HG02885 (cell line): ENCODE data around the gene CDKN1C.
"Not testable (repeated sequence)": the region's sequence is repeated elsewhere in the genome, so short reads cannot be mapped to it uniquely, and the experiment has no call there.

Experiments used
- ATAC-seq: cut with Tn5 transposase; IDR thresholded peaks from one replicate; pipeline ENCODE4 v1.9.1; 2021; ENCODE audit warnings: mild to moderate bottlenecking; ENCODE audit not compliant: unreplicated experiment, poor library complexity

The CDKN1C gene

DNA sequence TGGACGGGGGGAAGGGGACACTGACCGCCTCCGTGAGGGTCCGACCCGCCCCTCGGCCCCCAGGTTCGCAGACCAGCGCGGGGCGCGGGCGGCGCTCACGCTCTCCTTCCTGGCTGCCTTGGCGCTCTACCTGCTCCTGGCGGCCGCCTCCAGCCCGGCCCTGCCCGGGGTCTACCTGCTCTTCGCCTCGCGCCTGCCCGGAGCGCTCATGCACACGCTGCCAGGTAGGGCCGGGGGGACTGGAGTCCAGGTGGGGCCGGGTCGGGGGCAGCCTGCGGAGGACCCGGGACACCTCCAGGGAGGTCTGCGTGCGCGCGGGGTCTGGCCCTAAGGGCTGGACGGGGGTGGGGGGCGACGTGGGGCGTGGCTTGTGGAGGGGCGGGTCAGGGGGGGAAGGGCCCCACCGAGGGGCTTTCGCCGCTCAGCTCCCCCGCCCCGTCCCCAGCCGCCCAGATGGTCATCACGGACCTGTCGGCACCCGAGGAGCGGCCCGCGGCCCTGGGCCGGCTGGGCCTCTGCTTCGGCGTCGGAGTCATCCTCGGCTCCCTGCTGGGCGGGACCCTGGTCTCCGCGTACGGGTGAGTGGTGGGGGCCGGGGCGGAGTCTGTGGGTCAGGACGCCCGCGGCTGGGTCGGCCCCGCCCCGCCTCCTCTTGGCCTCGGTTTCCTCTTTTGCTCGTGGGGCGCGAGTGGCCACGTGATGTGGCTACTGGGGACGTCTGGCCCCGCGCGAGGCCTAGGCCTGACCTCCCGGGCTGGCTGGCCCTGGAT lies 23.7 kb upstream of the CDKN1C start:
- ATAC-seq, result no peak

DNA sequence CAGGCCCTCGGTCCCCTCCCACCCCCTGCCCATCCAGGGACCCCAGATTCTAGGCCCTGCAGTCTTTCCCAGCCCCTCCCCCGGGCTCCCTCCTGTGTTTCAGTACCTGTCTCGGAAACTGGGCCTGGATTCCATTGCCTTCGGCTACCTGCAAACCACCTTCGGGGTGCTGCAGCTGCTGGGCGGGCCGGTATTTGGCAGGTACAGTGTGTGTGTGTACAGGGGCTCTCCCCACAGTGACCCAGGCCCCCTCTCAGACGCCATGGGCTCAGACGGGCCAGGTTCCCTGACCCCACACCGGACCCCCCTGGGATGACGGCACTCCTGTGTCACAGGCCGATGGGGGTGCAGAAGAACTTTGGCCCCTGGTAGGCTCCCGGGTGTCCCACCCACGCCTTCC lies 22.6 kb upstream of the CDKN1C start:
- ATAC-seq, result no peak

DNA sequence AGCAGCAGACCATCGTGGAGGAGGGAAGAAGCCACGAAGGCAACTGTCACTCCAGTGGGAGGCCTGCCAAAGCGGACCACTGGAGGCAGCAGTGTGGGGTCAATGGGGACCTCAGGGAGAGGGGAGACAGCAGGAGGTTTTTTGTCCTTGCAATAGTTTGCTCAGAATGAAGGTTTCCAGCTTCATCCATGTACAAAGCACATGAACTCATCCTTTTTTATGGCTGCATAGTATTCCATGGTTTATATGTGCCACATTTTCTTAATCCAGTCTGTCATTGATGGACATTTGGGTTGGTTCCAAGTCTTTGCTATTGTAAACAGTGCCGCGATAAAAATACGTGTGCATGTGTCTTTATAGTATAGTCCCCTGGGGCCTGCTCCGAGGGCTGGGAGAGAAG lies 19.7 kb upstream of the CDKN1C start:
- ATAC-seq, result not testable (repeated sequence)

DNA sequence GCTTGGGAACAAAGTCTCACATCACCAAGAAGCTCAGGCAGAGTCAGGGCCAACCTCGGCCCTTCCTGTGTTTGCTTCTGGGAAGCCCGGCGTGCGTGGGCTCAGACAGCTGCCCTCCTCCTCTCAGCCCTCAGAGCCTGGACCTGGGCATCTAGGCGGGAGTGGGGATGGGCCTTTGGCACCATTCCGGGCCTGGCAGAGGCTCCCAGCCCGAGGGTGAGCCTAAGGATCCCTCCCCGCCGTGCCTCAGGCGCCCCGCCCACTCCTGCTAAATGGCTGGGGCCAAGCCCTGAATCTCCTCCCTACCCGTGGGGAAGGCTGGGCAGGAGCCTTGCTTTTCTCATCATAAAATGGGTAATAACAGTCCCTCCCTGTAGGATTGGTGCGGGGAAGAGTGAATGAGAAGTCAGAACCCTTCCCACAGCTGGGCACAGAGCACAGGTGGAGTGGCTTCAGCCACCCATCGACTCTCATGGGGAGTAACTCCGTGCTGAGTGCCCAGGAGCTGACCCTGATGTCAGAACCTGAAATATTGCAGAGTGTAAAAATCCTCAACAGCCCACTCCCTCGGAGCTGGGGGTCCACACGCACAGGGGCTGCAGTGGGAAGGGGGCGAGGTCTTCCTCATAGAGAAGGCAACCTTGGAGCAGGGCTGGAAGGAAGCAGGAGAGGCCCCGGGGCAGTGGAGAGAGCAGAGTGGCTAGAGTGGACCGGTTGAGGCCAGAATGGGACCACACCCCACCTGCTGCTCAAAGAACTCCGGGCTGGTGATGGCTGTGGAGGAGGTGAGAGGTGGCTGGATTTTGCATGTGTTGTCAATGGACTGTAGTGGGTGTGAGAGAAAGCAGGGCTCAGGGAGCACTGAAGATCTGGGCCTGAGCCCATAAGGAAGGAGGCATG lies 18.8 kb upstream of the CDKN1C start:
- ATAC-seq, result no peak

DNA sequence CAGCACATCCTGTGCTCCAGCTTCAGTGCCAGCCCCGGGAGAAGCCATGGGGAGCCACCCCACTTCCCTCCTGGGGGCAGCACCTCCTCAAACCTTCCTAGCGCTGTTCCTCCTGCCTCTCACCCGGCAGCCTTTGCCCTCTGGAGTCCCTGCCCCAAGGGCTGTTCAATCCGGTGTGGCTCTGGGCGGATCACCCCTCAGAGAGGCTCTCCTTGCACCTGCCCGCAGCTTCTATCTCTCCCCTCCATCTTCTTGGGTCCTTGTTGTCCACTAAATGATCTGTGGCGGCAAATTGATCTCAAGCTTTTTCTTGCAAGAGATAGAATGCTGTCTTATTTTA lies 18.1 kb upstream of the CDKN1C start:
- no peak for ATAC-seq

DNA sequence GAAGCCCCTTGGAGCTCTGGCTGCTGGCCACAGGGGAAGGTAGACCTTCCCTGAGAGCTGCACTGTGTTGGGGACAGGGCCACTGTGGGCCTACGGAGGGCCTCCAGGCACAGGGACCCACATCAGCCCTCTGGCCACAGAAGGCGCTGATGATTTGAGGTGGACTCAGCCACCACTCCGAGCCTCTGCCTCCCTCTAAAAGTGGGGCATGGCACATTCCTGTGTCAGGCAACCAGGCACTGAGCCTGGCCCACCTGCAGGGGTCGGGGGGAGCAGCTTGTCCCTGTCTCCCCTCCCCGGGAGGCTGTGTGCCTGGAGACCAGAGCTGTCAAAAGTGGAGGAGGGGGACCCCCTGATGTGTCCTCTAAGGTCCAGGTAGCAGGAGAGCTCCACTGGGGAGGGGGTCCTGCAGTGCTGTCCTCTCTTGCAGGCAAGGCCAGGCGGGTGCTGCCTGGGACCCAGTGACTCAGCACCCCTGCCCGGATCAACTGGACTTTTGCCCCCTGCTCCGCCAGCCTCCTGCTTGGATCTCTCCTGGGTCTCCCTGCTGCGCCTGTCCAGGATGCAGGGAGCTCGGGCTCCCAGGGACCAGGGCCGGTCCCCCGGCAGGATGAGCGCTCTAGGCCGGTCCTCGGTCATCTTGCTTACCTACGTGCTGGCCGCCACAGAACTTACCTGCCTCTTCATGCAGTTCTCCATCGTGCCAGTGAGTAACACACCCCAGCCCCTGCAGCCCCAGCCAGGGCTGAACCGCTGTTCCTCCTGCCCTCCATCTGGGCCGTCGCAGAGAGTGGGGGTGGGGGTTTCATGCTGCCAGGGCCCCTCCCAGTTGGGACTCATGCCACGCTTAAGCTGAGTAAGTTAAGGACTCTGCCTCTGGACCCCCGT lies 17.5 kb upstream of the CDKN1C start:
- ATAC-seq, result no peak

DNA sequence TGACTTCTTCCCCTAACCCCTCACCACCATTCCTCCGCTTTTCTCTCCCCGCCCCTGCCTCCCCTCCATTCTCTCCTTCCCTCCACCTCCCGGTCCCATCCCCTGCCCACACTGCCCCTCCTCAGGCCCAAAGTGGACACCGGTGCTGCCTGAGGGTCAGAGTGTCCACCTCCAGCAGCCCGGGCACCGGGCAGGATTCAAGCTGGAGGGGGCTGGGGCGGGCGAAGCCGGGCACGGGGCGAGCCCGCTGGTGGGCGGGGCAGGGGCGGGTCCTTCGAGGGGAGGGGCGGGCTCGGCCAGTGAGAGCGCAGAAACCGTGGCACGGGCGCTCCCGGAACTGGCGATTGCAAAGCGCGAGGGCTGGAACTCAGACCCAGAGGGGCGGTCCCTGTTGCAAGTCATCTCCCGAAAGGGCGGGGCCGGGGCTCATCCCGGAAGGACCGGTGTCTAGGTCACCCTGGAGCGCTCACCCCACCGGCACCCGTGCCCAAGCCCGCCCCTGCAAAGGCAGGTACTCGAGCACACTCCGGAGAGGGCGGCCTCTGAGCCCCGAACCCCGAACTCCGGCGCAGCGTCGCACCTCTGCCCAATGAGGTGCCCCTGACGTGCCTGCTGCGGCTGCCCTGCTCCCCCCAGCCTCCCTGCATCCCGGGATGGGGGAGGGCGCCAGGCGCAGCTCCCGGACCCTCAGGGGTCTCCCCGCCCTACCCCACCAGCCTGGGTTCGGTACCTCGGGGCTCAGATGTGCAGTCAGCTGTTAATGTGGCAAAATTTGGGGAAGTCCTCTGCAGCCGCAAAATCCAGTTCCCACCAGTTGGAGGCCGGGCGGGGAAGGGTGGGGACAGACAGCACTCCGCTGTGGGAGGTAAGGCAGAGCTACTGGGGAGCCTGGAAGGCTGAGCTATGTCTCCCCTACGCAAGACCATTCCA lies 16.5 kb upstream of the CDKN1C start:
- ATAC-seq, result peak; percentile 97

DNA sequence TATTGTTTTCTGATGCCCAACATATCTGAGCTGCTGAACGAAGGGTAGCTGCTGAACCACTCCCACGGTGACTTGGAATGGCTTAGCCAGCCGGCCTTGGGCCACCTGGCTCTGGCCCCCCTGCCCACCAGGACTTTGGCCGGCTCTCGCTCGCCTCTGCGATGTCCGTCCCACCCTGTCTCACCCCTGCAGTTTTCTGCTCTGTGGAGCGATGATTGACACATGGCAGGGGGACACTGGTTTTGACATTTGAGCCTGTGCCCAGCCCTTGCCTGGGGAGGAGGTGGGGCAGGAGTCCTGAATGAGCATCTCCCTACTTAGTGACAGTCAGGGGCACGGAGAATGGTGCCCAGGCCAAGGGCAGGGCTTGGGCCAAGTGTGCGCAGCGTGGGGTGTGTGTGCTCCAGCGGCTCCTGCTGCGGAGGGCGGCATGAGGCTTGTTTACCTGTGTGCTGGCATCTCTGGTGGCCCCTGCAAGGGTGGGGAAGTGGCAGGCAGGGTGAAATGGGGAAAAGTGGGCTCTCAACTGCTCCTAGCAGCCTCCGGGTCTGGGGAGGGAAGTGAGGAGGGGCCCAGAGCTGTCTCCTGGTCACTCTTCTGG lies 15.7 kb upstream of the CDKN1C start:
- no peak for ATAC-seq

DNA sequence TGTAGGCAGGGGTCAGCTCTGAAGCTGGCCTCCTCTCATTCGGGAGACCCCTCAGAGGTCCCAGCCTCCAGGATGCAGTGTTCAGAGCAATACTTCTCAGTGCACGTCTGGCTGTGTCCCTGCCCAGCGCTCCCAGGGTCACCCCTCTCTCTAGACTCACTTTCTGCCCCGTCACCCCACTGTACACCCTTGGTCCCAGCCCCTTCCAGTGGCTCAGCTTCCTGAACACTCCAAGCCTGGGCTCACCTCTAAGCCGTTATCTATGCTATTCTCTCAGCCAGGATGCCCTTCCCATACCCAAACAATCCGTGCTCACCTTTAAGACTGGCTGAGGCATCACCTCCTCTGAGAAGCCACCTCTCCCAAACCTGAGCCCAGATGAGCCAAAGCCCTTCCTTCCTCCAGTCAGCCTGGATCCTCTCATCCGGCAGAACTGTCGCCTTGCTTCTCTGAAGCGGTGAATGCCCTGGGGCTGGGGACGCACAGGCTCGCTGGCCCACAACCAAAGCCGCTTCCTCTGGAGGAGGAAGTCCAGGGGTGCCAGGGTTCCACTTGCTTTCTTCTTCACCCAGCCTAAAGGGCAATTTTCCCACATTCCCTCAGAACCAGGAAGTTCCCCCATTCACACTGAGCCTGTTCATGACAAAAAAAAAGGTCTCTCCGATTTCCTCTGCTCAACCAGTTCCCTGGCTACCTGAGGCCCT lies 13.7 kb upstream of the CDKN1C start:
- no peak for ATAC-seq

DNA sequence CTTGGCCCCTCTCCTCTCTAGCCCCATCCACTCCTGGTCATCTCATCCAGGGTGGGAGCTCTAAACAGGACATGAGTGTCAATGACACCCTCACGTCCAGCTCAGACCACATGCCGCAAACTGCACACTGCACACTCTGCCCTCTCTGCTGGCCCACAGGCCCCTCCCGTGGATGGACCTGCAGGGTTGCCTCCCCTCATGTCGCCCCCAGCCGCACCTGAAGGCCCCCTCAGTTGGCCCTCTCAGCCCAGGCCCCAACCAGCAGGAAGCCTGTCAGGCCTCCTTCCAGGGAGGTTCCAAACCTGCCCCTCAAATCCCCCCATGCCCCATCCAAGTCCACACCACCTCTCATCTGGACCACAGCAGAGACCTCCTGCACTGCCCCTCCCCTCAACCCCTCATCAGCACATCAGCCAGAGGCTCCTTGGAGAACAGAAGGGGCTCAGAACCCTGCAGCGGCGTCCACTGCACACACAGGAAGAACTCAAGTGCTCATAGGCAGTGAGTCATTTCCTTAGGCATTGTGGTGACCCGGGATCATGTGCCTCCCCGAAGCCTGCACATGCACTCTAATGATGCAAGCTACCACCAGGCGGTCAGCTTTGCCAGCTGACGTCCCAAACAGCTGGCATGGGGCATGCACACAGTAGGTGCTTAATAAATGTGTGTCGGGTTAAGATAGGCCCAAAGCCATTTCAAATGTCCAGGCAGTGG lies 12.9 kb upstream of the CDKN1C start:
- ATAC-seq, result no peak

DNA sequence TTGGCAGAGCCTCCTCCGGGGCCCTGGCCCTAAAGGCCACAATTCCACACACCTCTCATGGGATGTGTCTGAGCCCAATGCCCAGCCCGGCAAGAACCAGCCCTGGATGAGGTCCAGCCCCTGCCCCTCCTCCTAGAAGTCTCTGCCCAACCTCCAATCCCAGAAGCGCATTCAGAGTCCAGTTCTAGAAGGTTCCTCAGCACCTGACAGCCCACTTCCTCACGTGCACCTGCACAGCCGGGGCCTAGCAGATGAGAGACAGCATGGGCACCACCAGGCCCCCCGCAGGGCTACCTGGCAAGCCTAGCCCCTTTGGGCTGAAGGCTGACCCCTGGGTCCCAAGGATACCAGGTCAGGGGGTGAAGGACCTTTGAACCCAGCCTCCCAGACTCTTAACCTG lies 11.5 kb upstream of the CDKN1C start:
- no peak for ATAC-seq

DNA sequence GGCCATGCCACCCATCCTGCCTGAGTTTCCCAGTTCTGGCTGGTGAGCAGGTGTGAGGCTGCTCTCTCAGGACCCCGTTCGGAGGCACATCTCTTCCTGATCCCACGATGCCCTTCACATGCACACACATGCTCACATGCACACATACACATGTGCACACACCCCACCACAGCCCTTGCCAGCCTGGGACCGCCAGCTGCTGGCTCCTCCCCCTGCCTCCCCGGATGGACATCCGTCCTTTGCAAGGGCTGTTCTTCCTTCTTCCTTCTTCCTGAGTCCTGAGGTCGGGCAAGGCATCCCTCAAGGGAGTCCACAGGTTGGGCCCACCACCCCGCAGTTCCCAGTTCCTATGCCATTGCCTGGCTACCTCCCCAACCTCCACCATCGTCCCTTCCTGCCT lies 10.5 kb upstream of the CDKN1C start:
- no peak for ATAC-seq

DNA sequence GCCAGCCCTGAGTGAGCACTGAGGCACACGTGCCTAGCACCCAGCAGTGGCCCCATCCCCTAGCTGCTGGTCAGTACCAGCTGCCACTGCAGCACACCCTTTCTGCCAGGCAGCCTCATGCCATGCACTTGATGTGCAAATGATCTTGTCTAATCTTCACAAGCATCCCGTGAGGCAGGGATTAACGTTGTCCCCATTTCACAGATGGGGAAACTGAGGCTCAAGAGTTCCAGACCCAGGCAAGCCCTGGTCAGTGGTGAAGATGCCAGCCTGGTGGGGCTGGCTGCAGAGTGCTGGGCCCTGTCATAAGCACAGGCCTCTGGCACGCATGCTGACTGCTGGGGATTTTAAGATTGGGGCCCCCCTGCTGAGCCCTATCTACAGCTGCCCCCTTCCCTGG lies 8.4 kb upstream of the CDKN1C start:
- ATAC-seq, result no peak

DNA sequence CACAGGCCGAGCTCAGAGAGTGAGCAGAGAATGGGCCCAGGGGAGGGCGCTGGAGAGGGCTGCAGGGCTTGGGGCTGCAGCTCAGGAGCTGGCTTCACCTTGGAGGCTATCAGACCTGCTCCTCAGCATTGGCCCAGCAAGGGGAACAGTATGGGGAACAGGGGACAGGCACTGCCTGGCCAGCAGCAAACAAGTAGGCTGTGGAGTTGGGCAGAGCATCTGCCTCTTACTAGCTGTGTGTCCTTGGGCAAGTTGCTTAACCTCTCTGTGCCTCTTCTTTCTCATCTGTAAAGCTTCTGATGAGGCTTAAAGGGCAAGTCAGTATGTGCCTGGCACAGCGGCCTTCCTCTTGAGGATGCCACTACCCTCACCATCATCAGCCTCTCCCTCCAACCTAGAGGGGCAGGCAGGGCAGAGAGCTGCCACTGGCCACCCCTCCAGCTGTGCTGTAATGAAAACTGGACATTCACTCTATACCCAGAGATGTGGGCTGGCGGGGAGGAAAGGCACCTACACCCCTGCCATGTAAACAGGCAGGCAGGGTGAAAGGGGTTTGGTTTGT lies 7.5 kb upstream of the CDKN1C start:
- ATAC-seq, result no peak

DNA sequence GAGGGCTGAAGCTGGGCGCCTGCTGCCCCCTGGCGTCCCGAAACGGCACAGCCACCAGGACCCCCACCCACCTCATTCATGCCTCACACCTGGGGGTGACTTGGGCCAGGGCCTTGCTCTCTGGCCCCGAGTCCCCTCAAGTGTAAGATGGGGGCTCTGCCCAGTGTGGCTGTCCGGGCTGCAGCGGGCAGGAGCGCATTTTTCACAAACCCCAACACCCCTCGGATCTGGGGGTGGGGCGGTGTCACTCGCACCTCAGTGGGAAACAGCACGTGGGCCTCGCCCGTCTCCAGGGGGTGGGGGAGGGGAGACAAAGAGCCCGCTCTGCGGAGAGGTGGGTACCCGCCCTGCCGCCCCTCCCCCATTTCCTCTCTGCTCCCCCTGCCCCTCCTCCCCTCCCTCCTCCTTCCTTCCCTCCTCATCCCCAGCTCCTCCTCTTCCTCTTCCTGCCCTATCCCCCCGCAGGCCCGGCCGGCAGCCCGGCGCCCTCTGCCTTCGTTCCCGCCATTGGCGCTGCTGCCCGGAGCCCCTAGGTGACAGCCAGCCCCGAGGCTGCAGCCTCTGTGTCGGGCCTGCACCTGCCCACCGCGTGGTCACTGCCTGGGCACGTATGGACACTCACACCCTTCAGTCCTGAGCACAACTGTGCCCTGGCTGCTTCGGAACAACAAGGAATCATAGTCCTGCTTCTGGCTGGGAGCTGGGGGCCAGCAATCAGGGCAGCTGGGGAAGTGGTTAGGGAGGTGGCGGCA lies 6.8 kb upstream of the CDKN1C start:
- ATAC-seq, result no peak

DNA sequence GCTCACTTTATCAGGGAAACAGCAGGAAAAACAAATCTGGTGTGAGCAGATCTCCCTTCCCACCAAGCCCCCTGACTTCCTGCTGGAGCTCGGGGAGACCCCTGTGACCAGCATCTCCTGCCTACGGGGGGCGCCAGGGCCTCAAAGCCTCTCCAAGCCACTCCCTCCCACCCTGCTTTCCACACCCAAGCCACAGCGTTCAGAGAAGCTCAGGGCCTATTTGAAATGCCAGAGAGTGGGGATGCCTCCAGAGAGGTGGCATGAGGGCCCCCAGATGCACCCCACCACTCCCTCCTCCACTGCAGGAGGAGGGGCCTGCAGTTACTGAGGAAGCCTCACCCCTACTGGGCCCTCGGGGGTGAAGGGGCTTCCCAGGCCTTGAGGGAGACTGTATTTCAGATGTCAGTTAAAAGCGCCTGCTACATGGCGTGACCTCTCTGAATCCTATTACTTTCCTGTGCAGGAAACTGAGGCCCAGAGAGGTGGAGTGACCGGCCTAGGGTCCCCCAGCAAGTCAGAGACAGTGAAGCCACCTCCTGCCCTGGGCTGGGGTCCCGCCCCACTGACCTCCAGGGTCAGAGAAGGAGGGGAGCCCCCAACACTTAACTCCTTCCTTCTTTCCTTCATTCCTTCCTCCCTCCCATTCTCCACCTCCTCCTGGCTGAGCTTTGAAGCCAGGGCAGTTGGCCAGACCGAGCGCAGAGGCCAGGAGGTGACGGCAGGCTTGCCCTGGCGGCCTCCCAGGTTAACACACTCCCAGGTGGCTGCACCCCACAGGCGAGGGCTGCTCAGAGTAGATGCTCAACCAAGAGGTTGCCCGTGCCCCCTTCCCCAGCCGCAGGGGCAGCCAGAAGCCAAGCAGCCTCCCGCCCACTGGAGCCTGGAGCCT lies 6.0 kb upstream of the CDKN1C start:
- ATAC-seq, result no peak
